RWPE2 (cell line): ENCODE data around the gene EPN2.

ENCODE experiments used
- ATAC-seq: fragments of 200-7000 bp; cut with Tn5 transposase; 3 replicates; pipeline ENCODE4 v1.9.1; 2021; ENCODE audit warnings: low read depth
- DNase-seq: peaks from one replicate; pipeline ENCODE4 v3.0.0-alpha.2; 2020; ENCODE audit warnings: low spot score
- H3K27ac ChIP-seq: fragments of 450-650 bp; 2 replicates; pipeline ENCODE4 v1.5.1; 2017; ENCODE audit warnings: mild to moderate bottlenecking; ENCODE audit not compliant: poor library complexity, severe bottlenecking
- H3K27me3 ChIP-seq: fragments of 250-450 bp; sonication (Bioruptor Pico); 2 replicates; pipeline ENCODE4 v1.5.1; 2021; ENCODE audit warnings: mild to moderate bottlenecking, moderate library complexity; ENCODE audit not compliant: insufficient read depth, poor library complexity, severe bottlenecking
- H3K36me3 ChIP-seq: fragments of 250-450 bp; sonication (Bioruptor Pico); 2 replicates; pipeline ENCODE4 v1.5.1; 2020; ENCODE audit warnings: low read depth, mild to moderate bottlenecking, moderate library complexity
- H3K4me1 ChIP-seq: fragments of 250-450 bp; sonication (Bioruptor Pico); 2 replicates; pipeline ENCODE4 v1.5.1; 2021; ENCODE audit warnings: mild to moderate bottlenecking, moderate library complexity; ENCODE audit not compliant: insufficient read depth, poor library complexity, severe bottlenecking
- H3K4me3 ChIP-seq: fragments of 250-450 bp; sonication (Bioruptor Pico); 2 replicates; pipeline ENCODE4 v1.5.1; 2021; ENCODE audit warnings: mild to moderate bottlenecking, moderate library complexity; ENCODE audit not compliant: severe bottlenecking
- H3K9me3 ChIP-seq: fragments of 250-450 bp; sonication (Bioruptor Pico); 2 replicates; pipeline ENCODE4 v1.5.1; 2021; ENCODE audit warnings: mild to moderate bottlenecking, moderate library complexity; ENCODE audit not compliant: severe bottlenecking
- TF ChIP-seq, protein P1 (sequence below): fragments of 450-650 bp; IDR thresholded peaks from one replicate; pipeline ENCODE4 v1.5.1; 2017; ENCODE audit warnings: mild to moderate bottlenecking, moderate library complexity; ENCODE audit not compliant: poor library complexity, severe bottlenecking

EPN2 gene

DNA sequence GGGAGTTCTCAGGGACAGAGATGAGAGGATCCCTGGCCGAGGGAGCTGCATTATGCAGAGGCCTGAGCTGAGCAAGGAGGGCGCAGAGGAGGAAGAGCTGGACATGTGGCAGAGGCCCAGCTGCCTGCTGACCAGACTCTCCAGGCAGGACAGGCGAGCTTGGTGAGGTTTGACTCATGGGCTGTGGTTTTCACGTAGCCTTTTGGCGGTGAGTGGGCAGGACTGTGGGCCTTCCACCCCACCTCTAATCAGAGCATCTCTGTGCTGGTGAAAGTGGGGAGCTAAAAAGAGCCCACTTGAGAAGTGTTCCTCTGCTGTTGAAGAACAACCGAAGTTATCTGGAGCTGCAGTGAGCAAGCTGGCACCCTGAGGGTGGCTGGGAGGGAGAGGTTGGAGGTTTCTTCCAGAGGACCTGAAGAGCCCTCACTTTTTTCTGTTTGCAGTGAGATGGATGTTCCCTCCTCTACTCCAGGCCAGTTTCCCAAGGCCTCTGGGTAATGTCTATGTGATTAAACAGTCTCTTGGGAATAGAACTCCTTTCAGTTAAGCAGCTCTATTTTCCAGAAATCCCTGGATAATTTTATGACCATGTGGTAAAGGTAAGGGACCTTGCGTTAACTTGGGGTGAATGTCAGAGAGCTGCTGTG lies 11.9 kb downstream of the EPN2 start:
- TF ChIP-seq, protein P1, sequence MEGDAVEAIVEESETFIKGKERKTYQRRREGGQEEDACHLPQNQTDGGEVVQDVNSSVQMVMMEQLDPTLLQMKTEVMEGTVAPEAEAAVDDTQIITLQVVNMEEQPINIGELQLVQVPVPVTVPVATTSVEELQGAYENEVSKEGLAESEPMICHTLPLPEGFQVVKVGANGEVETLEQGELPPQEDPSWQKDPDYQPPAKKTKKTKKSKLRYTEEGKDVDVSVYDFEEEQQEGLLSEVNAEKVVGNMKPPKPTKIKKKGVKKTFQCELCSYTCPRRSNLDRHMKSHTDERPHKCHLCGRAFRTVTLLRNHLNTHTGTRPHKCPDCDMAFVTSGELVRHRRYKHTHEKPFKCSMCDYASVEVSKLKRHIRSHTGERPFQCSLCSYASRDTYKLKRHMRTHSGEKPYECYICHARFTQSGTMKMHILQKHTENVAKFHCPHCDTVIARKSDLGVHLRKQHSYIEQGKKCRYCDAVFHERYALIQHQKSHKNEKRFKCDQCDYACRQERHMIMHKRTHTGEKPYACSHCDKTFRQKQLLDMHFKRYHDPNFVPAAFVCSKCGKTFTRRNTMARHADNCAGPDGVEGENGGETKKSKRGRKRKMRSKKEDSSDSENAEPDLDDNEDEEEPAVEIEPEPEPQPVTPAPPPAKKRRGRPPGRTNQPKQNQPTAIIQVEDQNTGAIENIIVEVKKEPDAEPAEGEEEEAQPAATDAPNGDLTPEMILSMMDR: no peak
- ATAC-seq: peak; percentile 42; the same call in 2 of the 3 replicates
- Histone ChIP-seq H3K4me1 (peaks cover 4% of the 10 kb centered on the region), H3K36me3 (no peaks in the 10 kb centered on the region; the same call in 1 of the 2 replicates), H3K27ac (no peak overlapping the region), H3K27me3 (no peaks in the 10 kb centered on the region), H3K4me3 (no peak overlapping the region), H3K9me3 (no peaks in the 10 kb centered on the region)
- peak; percentile 29 for DNase-seq

DNA sequence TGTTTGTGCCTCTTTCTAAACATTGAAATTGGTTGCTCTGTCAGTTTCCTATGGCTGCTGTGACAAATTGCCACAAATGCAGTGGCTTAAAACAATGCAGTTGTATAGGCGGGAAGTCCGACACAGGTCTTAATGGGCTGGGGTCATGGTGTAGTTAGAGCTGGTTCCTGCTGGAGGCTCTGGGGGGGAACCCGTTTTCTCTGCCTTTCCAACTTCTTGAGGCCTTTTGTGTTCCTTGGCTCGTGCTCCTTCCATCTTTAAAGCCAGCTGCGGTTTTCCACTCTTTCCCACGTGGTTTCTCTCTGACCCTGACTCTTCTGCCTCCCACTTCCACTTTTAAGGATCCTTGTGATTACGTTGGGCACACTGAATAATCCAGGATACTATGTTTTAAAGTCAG lies 12.5 kb downstream of the EPN2 start:
- no peaks in the 10 kb centered on the region for H3K27me3 ChIP-seq
- TF ChIP-seq, protein P1: no peak
- H3K27ac ChIP-seq: no peak overlapping the region

DNA sequence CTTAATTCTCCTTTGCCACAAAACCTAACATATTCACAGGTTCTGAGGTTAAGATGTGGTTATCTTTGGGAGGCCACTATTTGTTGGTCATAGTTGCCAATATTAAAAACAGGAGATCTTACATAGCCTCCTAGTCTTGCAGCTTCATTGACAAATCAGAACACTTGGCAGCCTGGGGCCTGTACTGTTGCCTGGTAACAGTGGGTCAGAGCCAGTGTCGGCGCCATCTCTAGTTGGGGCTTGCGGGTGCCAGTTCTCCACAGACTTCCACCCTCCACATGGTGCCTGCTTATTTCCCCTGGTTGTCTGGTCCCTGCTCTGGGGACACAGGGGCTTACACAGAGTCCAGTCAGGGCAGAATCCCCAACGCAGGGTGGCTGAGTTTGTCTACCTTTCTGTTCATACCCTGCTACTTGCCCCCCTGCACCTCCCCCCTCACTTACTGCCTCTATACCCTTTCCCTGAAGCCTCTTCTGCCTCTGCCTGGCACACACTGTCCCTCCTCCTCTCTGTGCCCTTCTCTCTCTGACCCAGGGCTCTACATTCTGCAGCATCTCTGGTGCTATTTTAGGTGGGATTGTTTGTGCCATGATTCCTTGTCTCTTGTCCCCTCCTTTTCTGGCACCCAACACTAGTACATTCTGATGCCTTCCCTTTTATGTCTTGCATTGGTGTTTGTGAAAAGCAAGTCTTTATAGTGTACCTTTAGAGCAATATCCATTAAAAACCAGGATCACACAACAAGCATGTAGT lies 13.4 kb downstream of the EPN2 start:
- H3K27ac ChIP-seq: no peak overlapping the region
- peaks cover 4% of the 10 kb centered on the region for H3K4me1 ChIP-seq
- no peaks in the 10 kb centered on the region; the same call in 1 of the 2 replicates for H3K36me3 ChIP-seq
- no peaks in the 10 kb centered on the region for H3K27me3 ChIP-seq
- DNase-seq (peak; percentile 25), ATAC-seq (no peak)
- TF ChIP-seq, protein P1: no peak
- no peak overlapping the region for H3K4me3 ChIP-seq
- H3K9me3 ChIP-seq: no peaks in the 10 kb centered on the region

More for the DNA sequence above, 12.5 kb downstream of the EPN2 start:
- ATAC-seq (no peak), DNase-seq (peak; percentile 14)
- Histone ChIP-seq H3K4me3 (no peak overlapping the region), H3K4me1 (peaks cover 4% of the 10 kb centered on the region), H3K9me3 (no peaks in the 10 kb centered on the region), H3K36me3 (no peaks in the 10 kb centered on the region; the same call in 1 of the 2 replicates)

DNA sequence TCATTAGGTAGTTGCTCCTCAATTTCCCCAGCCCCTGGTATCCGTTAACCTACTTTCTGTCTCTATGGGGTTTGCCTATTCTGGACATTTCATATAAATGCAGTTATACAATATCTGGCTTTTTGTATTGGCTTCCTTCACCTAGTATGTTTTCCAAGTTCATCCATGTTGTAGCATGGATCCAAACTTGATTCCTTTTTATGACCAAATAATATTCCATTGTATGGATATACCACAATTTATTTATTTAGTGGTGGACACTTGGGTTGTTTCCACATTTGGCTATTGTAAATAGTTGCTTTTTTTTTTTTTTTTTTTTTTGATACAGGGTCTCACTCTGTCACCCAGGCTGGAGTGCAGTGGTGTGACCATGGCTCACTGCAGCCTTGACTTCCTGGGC lies 15.9 kb downstream of the EPN2 start:
- Histone ChIP-seq H3K9me3 (no peaks in the 10 kb centered on the region), H3K4me1 (peaks cover 4% of the 10 kb centered on the region), H3K36me3 (no peaks in the 10 kb centered on the region), H3K27ac (no peak overlapping the region), H3K4me3 (no peak overlapping the region), H3K27me3 (no peaks in the 10 kb centered on the region)
- DNase-seq (no peak), ATAC-seq (no peak)
- TF ChIP-seq, protein P1: no peak

DNA sequence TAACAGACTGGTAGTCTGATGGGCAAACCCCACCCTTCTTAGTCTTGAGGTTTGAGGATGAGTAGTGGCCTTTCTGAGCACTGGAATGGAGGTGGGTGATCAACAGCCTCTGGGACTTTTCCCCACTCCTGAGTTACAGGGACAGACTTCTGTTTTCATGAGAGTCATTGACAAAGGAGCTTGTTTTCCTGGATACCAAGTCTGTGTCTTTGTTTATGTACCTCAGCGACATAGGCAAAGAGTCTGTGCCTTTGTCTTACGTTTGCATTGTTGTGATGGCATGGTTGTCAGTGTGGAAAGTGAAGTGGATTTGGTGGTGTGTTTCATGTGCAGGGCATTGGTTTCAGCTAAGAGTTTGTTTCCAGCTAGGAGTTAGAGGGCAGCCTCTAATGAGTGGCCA lies 17.5 kb downstream of the EPN2 start:
- Histone ChIP-seq H3K36me3 (no peaks in the 10 kb centered on the region), H3K27me3 (no peaks in the 10 kb centered on the region), H3K4me3 (no peak overlapping the region), H3K27ac (no peak overlapping the region), H3K9me3 (no peaks in the 10 kb centered on the region), H3K4me1 (no peaks in the 10 kb centered on the region)
- ATAC-seq: no peak
- TF ChIP-seq, protein P1: no peak
- no peak for DNase-seq
